Airway epithelial cell (primary cell): ENCODE measurements around the gene ZNF485. TPM values are rescaled to one million over a fixed set of nuclear protein-coding genes. Genes with fewer than 3 reads are reported as not detected.

Experiments
- total RNA-seq: library from RNA; depleted of rRNA; stranded (reverse); fragments of >200 nt; gene quantifications from 2 replicates; pipeline ENCODE4 v1.2.3, GENCODE V29; 2015

ZNF485 gene
- 2.8 and 3.0 TPM in 2 replicates for total RNA-seq

GRCh38 chr10:43606323-43607198, at the start of gene ZNF485:
Gene ZNF485 (plus strand): TSS chr10:43606438. CDS start chr10:43607051, 613 bp downstream.

GRCh38 chr10:43574001-43574892, 32.0 kb upstream of the ZNF485 start, which contains the start of gene ZNF239:
Gene ZNF239 (minus strand): TSS chr10:43574616. CDS start chr10:43558079, 16,537 bp downstream.

GRCh38 chr10:43648398-43649184, 42.4 kb downstream of the ZNF485 start, which contains the start of gene ZNF32:
Gene ZNF32 (minus strand): TSS chr10:43648881. CDS start chr10:43646133, 2,748 bp downstream.

Other genes starting within 250 kb of the ZNF485 start
- gene FXYD4, start 234.8 kb upstream of the ZNF485 start, total RNA-seq = not detected in 2 replicates
- 208 and 232 TPM in 2 replicates for gene HNRNPF, start 197.3 kb upstream of the ZNF485 start, total RNA-seq
- gene ZNF487, start 169.3 kb upstream of the ZNF485 start, total RNA-seq = 0.74 and 2.7 TPM in 2 replicates
- gene ZNF239, start 31.8 kb upstream of the ZNF485 start, total RNA-seq = 0.70 and 1.3 TPM in 2 replicates
- gene ZNF32, start 42.4 kb downstream of the ZNF485 start, total RNA-seq = 14.5 and 22.4 TPM in 2 replicates